HEK293T (cell line): ENCODE measurements around the gene CCDC120.

ENCODE experiments used
- CTCF ChIA-PET: fragments of 350-600 bp; formaldehyde crosslinking; extraction: SDS; loops from one replicate; lab custom pipeline; 2021; ENCODE audit warnings: antibody characterized with exemption, inconsistent platforms; lab: Yijun Ruan, JAX
- POLR2A ChIA-PET: fragments of 350-600 bp; formaldehyde crosslinking; extraction: SDS; loops from one replicate; lab custom pipeline; 2020; ENCODE audit warnings: antibody characterized with exemption, inconsistent platforms; lab: Yijun Ruan, JAX
- DNase-seq: peaks from one replicate; pipeline ENCODE4 v3.0.0; 2012; ENCODE audit warnings: mixed read lengths; ENCODE audit errors: extremely low spot score
- ARNT ChIP-seq: fragments of 450-650 bp; IDR thresholded peaks from 2 replicates; pipeline ENCODE4 v1.6.1; 2017; ENCODE audit warnings: mild to moderate bottlenecking
- BHLHE40 ChIP-seq: fragments of 450-650 bp; IDR thresholded peaks from 2 replicates; pipeline ENCODE4 v1.6.1; 2016; ENCODE audit warnings: mild to moderate bottlenecking, moderate library complexity, borderline replicate concordance
- CTBP1 ChIP-seq: fragments of 450-650 bp; IDR thresholded peaks from 2 replicates; pipeline ENCODE4 v1.6.1; 2016; ENCODE audit warnings: borderline replicate concordance
- ELF4 ChIP-seq: fragments of 450-650 bp; IDR thresholded peaks from 2 replicates; pipeline ENCODE4 v1.6.1; 2017; ENCODE audit warnings: antibody characterized with exemption
- FOXA1 ChIP-seq: fragments of 450-650 bp; IDR thresholded peaks from 2 replicates; pipeline ENCODE4 v1.6.1; 2016; ENCODE audit warnings: mild to moderate bottlenecking
- FOXK2 ChIP-seq: fragments of 450-650 bp; IDR thresholded peaks from 2 replicates; pipeline ENCODE4 v1.6.1; 2016; ENCODE audit warnings: mild to moderate bottlenecking
- FOXM1 ChIP-seq: fragments of 450-650 bp; IDR thresholded peaks from 2 replicates; pipeline ENCODE4 v1.6.1; 2017; ENCODE audit warnings: mild to moderate bottlenecking, borderline replicate concordance
- HDGF ChIP-seq: fragments of 450-650 bp; IDR thresholded peaks from 2 replicates; pipeline ENCODE4 v1.6.1; 2017; ENCODE audit warnings: antibody characterized with exemption, borderline replicate concordance
- L3MBTL2 ChIP-seq: fragments of 450-650 bp; conservative IDR thresholded peaks from 2 replicates; pipeline ENCODE4 v1.6.1; 2016; ENCODE audit warnings: mild to moderate bottlenecking
- LEF1 ChIP-seq: fragments of 450-650 bp; IDR thresholded peaks from 2 replicates; pipeline ENCODE4 v1.6.1; 2017; ENCODE audit warnings: mild to moderate bottlenecking, borderline replicate concordance
- NFRKB ChIP-seq: fragments of 450-650 bp; IDR thresholded peaks from 2 replicates; pipeline ENCODE4 v1.6.1; 2016; ENCODE audit warnings: mild to moderate bottlenecking, moderate library complexity
- SP1 ChIP-seq: fragments of 450-650 bp; IDR thresholded peaks from 2 replicates; pipeline ENCODE4 v1.6.1; 2017
- SUZ12 ChIP-seq: fragments of 450-650 bp; IDR thresholded peaks from 2 replicates; pipeline ENCODE4 v1.6.1; 2016; ENCODE audit warnings: mild to moderate bottlenecking
- TARDBP ChIP-seq: fragments of 450-650 bp; IDR thresholded peaks from 2 replicates; pipeline ENCODE4 v1.6.1; 2016
- ZNF384 ChIP-seq: fragments of 450-650 bp; IDR thresholded peaks from 2 replicates; pipeline ENCODE4 v1.6.1; 2016
- TF ChIP-seq, protein P1 (sequence below): fragments of 450-650 bp; IDR thresholded peaks from 2 replicates; pipeline ENCODE4 v1.6.1; 2016

The CCDC120 gene

DNA sequence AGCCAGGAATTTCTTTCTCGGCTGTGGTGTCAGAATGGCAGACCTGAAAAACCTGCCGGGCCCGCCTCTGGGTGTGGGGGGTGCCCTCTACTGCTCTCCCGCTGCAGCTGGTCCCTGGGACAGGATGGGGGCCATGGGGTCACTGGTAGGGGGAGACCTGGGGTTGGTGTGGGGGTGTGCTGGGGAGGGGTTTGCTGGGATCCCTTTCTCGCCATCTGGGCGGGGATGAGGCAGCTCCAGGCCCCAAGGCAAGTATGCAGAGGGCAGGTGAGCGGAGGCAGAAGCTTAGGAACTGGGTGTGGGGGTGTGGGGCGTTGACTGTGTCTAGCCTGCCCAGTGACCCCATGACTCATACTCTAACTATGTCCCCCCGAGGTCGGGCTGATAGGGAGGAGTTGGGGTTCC is 884 bp downstream of the CCDC120 start:
- POLR2A ChIA-PET: no interaction called here
- DNase-seq: no peak
- TF ChIP-seq CTBP1 (no peak), ARNT (no peak), L3MBTL2 (no peak), SP1 (no peak), LEF1 (no peak), ELF4 (no peak), BHLHE40 (no peak), FOXK2 (no peak), ZNF384 (no peak), TARDBP (no peak), HDGF (no peak), FOXM1 (no peak), FOXA1 (no peak), SUZ12 (no peak), NFRKB (no peak)
- TF ChIP-seq, protein P1, sequence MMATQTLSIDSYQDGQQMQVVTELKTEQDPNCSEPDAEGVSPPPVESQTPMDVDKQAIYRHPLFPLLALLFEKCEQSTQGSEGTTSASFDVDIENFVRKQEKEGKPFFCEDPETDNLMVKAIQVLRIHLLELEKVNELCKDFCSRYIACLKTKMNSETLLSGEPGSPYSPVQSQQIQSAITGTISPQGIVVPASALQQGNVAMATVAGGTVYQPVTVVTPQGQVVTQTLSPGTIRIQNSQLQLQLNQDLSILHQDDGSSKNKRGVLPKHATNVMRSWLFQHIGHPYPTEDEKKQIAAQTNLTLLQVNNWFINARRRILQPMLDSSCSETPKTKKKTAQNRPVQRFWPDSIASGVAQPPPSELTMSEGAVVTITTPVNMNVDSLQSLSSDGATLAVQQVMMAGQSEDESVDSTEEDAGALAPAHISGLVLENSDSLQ: no peak
- CTCF ChIA-PET: no interaction called here

DNA sequence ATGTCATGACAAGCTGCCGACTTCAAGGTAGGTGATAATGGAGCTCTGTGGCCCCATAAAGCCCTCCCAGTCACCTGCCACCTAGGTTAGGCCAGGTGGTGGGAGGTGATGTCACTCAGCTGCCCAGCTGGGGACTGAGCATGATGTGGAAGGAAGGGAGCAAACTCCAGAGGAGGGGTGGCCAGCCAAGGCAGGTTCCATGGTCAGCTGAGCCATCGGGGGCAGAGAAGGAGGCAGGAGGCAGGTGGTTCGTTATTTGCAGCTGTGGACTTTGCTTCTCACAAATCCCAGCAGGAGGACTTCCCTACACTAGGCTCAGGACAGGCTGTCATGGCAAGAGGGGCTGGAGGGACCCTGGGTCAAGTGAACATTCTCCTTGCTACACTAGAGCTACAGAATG is 2.1 kb downstream of the CCDC120 start:
- ChIA-PET POLR2A (no interaction called here), CTCF (no interaction called here)
- DNase-seq: no peak
- TF ChIP-seq ARNT (no peak), TARDBP (no peak), CTBP1 (no peak), FOXA1 (no peak), SP1 (no peak), ZNF384 (no peak), SUZ12 (no peak), ELF4 (no peak), L3MBTL2 (no peak), BHLHE40 (no peak), HDGF (no peak), NFRKB (no peak), LEF1 (no peak)
- TF ChIP-seq, protein P1: no peak

DNA sequence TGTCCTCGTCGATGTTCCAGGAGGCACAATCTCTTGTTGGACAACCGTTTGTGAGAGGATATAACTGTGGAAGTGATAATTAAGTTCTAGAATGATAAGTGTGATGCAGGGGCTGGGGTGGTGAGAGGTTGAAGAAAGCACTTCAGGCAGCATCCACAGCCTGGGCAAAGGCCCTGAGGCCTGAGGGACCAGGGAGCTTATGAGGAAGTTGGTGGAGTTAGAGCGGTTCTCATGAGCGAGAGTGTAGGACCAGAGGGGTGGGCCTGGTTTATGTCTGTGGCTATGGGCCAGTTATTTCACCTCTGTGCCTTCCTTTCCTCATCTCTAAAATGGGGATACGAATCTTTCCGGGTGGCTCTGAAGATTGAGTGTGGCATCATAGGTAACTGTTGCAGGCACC is 2.7 kb downstream of the CCDC120 start:
- no peak for DNase-seq
- CTCF ChIA-PET: no interaction called here
- TF ChIP-seq FOXA1 (no peak), FOXM1 (no peak), ELF4 (no peak), CTBP1 (no peak), SP1 (no peak), NFRKB (no peak), LEF1 (no peak)
- POLR2A ChIA-PET: interaction anchor here (1.3 kb wide), 1 partner anchor 14 kb away, joined by 3 read pairs; no protein-coding TSS in a partner anchor

DNA sequence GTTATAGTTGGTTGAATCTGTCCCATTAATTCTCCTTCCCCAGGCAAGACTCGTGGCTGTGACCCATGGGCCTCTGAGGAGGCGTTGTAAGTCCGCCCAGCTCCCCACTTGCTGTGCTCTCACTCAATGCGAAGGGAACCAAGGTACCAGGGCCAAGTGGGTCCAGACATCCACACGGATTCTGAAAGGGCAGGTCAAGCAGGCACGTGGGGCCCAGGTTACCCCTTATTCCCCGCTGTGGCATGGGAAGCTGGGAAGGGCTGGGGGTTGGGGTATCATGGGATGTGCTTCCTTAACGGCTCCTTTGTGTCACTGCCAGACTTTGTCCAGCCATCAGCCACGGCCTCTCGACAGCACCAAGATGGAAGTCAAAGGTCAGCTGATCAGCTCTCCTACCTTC is 3.1 kb downstream of the CCDC120 start:
- no peak for DNase-seq
- ChIA-PET POLR2A (interaction anchor here (1.3 kb wide), 1 partner anchor 14 kb away, joined by 3 read pairs; no protein-coding TSS in a partner anchor), CTCF (no interaction called here)
- TF ChIP-seq HDGF: no peak

DNA sequence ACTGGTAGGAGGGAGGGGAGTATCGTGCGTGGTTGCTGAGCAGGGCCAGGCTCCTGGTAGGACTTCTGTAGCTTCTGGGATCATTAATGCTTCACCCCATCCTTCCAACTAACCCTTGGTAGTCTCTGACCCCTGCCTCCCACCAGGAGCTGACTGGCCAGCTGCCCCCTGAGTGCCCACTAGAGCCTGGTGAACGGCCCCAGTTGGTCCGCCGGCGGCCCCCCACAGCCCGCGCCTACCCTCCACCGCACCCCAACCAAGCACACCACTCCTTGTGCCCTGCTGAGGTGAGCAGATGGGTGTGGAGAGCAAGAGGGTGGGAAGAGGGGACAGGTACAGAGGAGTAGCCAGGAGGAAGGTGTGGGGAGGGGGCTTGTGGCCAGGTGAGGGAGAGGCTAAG is 4.9 kb downstream of the CCDC120 start:
- CTCF ChIA-PET: no interaction called here
- DNase-seq: no peak
- TF ChIP-seq SP1 (no peak), L3MBTL2 (no peak), FOXA1 (no peak), NFRKB (no peak), LEF1 (no peak), FOXK2 (no peak)
- TF ChIP-seq, protein P1: no peak
- POLR2A ChIA-PET: no interaction called here

DNA sequence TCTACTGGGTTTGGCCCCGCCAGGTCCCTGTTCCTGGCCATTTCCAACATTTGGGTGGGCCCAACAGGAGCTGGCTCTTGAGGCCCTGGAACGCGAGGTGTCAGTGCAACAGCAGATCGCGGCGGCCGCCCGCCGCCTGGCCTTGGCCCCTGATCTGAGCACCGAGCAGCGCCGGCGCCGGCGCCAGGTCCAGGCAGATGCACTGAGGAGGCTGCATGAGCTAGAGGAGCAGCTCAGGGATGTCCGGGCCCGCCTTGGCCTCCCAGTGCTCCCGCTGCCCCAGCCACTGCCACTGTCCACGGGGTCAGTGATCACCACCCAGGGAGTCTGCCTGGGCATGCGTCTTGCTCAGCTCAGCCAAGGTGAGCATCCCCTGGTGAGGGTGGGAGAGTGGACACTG is 5.5 kb downstream of the CCDC120 start:
- CTCF ChIA-PET: no interaction called here

DNA sequence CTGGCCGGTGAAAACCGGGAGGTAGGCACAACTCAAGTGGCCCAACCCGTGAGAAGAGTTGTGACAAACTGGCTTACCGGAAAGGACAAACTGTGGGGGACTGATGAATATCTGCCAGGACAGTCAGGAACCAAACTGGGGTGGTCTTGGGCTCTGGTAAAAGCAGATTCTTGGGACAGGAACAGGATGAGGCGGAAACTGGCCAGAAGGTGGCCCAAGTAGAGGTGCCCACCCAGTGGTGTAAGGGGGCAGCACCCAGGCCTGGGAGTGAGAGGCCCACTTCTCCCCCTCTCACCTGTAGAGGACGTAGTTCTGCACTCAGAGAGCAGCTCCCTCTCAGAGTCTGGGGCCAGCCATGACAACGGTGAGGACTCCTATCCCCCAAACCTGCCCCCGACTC is 5.9 kb downstream of the CCDC120 start:
- CTCF ChIA-PET: no interaction called here
- no peak for DNase-seq
- TF ChIP-seq SP1 (no peak), BHLHE40 (no peak), TARDBP (no peak), ARNT (no peak), NFRKB (no peak), LEF1 (no peak), L3MBTL2 (no peak), FOXK2 (no peak), ELF4 (no peak), SUZ12 (no peak), HDGF (no peak), CTBP1 (no peak), FOXA1 (no peak), ZNF384 (no peak), FOXM1 (no peak)
- TF ChIP-seq, protein P1: no peak
- POLR2A ChIA-PET: interaction anchor here (0.5 kb wide), 1 partner anchor 206 kb away, joined by 3 read pairs; no protein-coding TSS in a partner anchor

More for the DNA sequence above, 5.5 kb downstream of the CCDC120 start:
- DNase-seq: no peak
- POLR2A ChIA-PET: interaction anchor here (0.5 kb wide), 1 partner anchor 206 kb away, joined by 3 read pairs; no protein-coding TSS in a partner anchor
- TF ChIP-seq L3MBTL2: no peak
